Mucosa of rectum (tissue), 2 donors: ENCODE data around the gene PIK3R5.
A peak's percentile ranks its signal among the peaks of the same experiment; 100 is the strongest.

ENCODE experiments used
- H3K27ac ChIP-seq, 2 donors: one replicate each; pipeline ENCODE4 v1.7.0; 2013; ENCODE audit warnings: inconsistent platforms in 2 of 2, low read depth in 2 of 2, low read length in 2 of 2
- H3K27me3 ChIP-seq, 2 donors: one replicate each; pipeline ENCODE4 v1.7.0; 2013; ENCODE audit warnings: low read length in 2 of 2; ENCODE audit not compliant: control insufficient read depth in 2 of 2, insufficient read depth in 2 of 2
- H3K36me3 ChIP-seq, 2 donors: one replicate each; pipeline ENCODE4 v1.7.0; 2013; ENCODE audit warnings: low read length in 2 of 2; ENCODE audit not compliant: control insufficient read depth in 2 of 2, insufficient read depth in 2 of 2
- H3K4me1 ChIP-seq, 2 donors: one replicate each; pipeline ENCODE4 v1.7.0; 2013; ENCODE audit warnings: low read length in 2 of 2, mild to moderate bottlenecking in 1 of 2; ENCODE audit not compliant: control insufficient read depth in 2 of 2, insufficient read depth in 2 of 2
- H3K4me3 ChIP-seq, 2 donors: one replicate each; pipeline ENCODE4 v1.7.0; 2013; ENCODE audit warnings: low read length in 2 of 2
- H3K9ac ChIP-seq, 2 donors: one replicate each; pipeline ENCODE4 v1.7.0; 2013; ENCODE audit warnings: low read length in 2 of 2, low read depth in 1 of 2, mild to moderate bottlenecking in 1 of 2
- H3K9me3 ChIP-seq, 2 donors: one replicate each; pipeline ENCODE4 v1.7.0; 2013; ENCODE audit warnings: low read length in 2 of 2; ENCODE audit not compliant: control insufficient read depth in 2 of 2
- donor health status: healthy.
- donor health status: Normal muscosa, but diverticular disease.

The PIK3R5 gene

GRCh38 chr17:8928347-8928746, 37.2 kb downstream of the PIK3R5 start:
- H3K9ac ChIP-seq, result no peak overlapping the region
- H3K4me3 ChIP-seq, result no peak overlapping the region
- H3K27ac ChIP-seq, result no peak overlapping the region
- no peaks in the 10 kb centered on the region for H3K4me1 ChIP-seq
- H3K36me3 ChIP-seq, result no peaks in the 10 kb centered on the region
- no peaks in the 10 kb centered on the region for H3K27me3 ChIP-seq
- H3K9me3 ChIP-seq, result peaks cover 5 to 15% of the 10 kb centered on the region in 2 donors

- H3K4me3 ChIP-seq, result no peak overlapping the region
- H3K27ac ChIP-seq, result no peak overlapping the region
- H3K27me3 ChIP-seq, result no peaks in the 10 kb centered on the region
- no peaks in the 10 kb centered on the region for H3K36me3 ChIP-seq
- peaks cover 5 to 15% of the 10 kb centered on the region in 2 donors for H3K9me3 ChIP-seq
- H3K4me1 ChIP-seq, result no peaks in the 10 kb centered on the region
- H3K9ac ChIP-seq, result no peak overlapping the region
These were observed 38.1 kb downstream of the PIK3R5 start for GRCh38 chr17:8927395-8927794.

- Histone ChIP-seq H3K27ac (no peak overlapping the region), H3K36me3 (no peaks in the 10 kb centered on the region), H3K9ac (no peak overlapping the region), H3K4me3 (no peak overlapping the region), H3K9me3 (peaks cover 5 to 15% of the 10 kb centered on the region in 2 donors), H3K27me3 (no peaks in the 10 kb centered on the region), H3K4me1 (no peaks in the 10 kb centered on the region)
These were observed 39.7 kb downstream of the PIK3R5 start for GRCh38 chr17:8925808-8926207.

GRCh38 chr17:8925141-8925540, 40.4 kb downstream of the PIK3R5 start:
- no peaks in the 10 kb centered on the region for H3K4me1 ChIP-seq
- no peak overlapping the region for H3K27ac ChIP-seq
- H3K9ac ChIP-seq, result no peak overlapping the region
- no peaks in the 10 kb centered on the region for H3K27me3 ChIP-seq
- no peak overlapping the region for H3K4me3 ChIP-seq
- no peaks in the 10 kb centered on the region for H3K36me3 ChIP-seq
- H3K9me3 ChIP-seq, result peaks cover 5 to 15% of the 10 kb centered on the region in 2 donors

- Histone ChIP-seq H3K4me1 (no peaks in the 10 kb centered on the region), H3K27me3 (no peaks in the 10 kb centered on the region), H3K9ac (no peak overlapping the region), H3K36me3 (no peaks in the 10 kb centered on the region), H3K27ac (no peak overlapping the region), H3K9me3 (peaks cover 5 to 15% of the 10 kb centered on the region in 2 donors), H3K4me3 (no peak overlapping the region)
These were observed 40.9 kb downstream of the PIK3R5 start for GRCh38 chr17:8924595-8924994.

- H3K27me3 ChIP-seq, result no peaks in the 10 kb centered on the region
- no peak overlapping the region for H3K27ac ChIP-seq
- no peak overlapping the region for H3K4me3 ChIP-seq
- H3K9ac ChIP-seq, result no peak overlapping the region
- H3K9me3 ChIP-seq, result peaks cover 5 to 15% of the 10 kb centered on the region in 2 donors
- H3K36me3 ChIP-seq, result no peaks in the 10 kb centered on the region
- no peaks in the 10 kb centered on the region for H3K4me1 ChIP-seq
These were observed 41.7 kb downstream of the PIK3R5 start for GRCh38 chr17:8923762-8924161.

GRCh38 chr17:8922928-8923327, 42.6 kb downstream of the PIK3R5 start:
- Histone ChIP-seq H3K27me3 (no peaks in the 10 kb centered on the region), H3K4me3 (no peak overlapping the region), H3K36me3 (no peaks in the 10 kb centered on the region), H3K9ac (no peak overlapping the region), H3K4me1 (no peaks in the 10 kb centered on the region), H3K27ac (peak overlapping the region; percentile 20 to 39), H3K9me3 (peaks cover 2 to 9% of the 10 kb centered on the region in 2 donors)

- no peak overlapping the region for H3K9ac ChIP-seq
- H3K4me1 ChIP-seq, result no peaks in the 10 kb centered on the region
- H3K4me3 ChIP-seq, result no peak overlapping the region
- peak overlapping the region; percentile 33 to 39 for H3K27ac ChIP-seq
- H3K36me3 ChIP-seq, result no peaks in the 10 kb centered on the region
- H3K9me3 ChIP-seq, result peaks cover 0 to 4% of the 10 kb centered on the region in 2 donors
- no peaks in the 10 kb centered on the region for H3K27me3 ChIP-seq
These were observed 43.1 kb downstream of the PIK3R5 start for GRCh38 chr17:8922451-8922850.

- Histone ChIP-seq H3K27me3 (no peaks in the 10 kb centered on the region), H3K9me3 (peaks cover 0 to 2% of the 10 kb centered on the region in 2 donors), H3K4me3 (no peak overlapping the region), H3K4me1 (no peaks in the 10 kb centered on the region), H3K36me3 (no peaks in the 10 kb centered on the region), H3K9ac (no peak overlapping the region), H3K27ac (no peak overlapping the region)
These were observed 44.4 kb downstream of the PIK3R5 start for GRCh38 chr17:8921147-8921546.

GRCh38 chr17:8918807-8919465, 46.6 kb downstream of the PIK3R5 start:
- Histone ChIP-seq H3K4me1 (peaks cover 0 to 2% of the 10 kb centered on the region in 2 donors), H3K27ac (no peak overlapping the region)

More at GRCh38 chr17:8918807-8919465, 46.6 kb downstream of the PIK3R5 start:
- H3K9me3 ChIP-seq, result peaks cover 0 to 2% of the 10 kb centered on the region in 2 donors
- no peak overlapping the region for H3K9ac ChIP-seq
- no peaks in the 10 kb centered on the region for H3K36me3 ChIP-seq
- no peak overlapping the region for H3K4me3 ChIP-seq
- H3K27me3 ChIP-seq, result no peaks in the 10 kb centered on the region
